ENCODE results near the gene ASB10. TPM values are rescaled to one million over a fixed set of nuclear protein-coding genes. Genes with fewer than 3 reads are reported as not detected.

ASB10 gene
- total and polyA plus RNA-seq, 2 of the 13 experiments (the other 11 are each of a cell fraction or from before 2014, with no cell fraction given), result not detected

DNA sequence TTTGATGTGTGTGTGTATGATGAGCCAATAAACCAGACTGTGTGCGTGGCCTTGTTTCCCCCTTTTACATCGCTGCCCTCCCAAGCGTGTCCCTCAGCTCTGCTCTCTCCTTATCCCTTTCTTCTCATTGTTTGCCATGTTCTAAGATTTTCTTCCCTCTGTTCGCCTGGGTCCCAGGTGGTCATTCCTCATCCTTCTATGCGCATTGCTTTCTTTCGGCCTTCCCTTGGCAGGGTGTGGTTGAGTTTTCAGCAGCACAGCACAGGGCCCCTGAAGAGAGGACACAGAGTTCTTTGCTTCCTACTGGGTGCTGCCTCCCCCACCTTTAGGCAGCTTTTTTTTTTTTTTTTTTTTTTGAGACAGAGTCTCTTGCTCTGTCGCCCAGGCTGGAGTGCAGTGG lies 42.7 kb downstream of the ASB10 start (continued):
- TF ChIP-seq, protein P1, sequence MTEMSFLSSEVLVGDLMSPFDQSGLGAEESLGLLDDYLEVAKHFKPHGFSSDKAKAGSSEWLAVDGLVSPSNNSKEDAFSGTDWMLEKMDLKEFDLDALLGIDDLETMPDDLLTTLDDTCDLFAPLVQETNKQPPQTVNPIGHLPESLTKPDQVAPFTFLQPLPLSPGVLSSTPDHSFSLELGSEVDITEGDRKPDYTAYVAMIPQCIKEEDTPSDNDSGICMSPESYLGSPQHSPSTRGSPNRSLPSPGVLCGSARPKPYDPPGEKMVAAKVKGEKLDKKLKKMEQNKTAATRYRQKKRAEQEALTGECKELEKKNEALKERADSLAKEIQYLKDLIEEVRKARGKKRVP (CRISPR knock-in tag; IDR thresholded peaks at IDR 0.05), result no peak
- TF ChIP-seq, protein P2, sequence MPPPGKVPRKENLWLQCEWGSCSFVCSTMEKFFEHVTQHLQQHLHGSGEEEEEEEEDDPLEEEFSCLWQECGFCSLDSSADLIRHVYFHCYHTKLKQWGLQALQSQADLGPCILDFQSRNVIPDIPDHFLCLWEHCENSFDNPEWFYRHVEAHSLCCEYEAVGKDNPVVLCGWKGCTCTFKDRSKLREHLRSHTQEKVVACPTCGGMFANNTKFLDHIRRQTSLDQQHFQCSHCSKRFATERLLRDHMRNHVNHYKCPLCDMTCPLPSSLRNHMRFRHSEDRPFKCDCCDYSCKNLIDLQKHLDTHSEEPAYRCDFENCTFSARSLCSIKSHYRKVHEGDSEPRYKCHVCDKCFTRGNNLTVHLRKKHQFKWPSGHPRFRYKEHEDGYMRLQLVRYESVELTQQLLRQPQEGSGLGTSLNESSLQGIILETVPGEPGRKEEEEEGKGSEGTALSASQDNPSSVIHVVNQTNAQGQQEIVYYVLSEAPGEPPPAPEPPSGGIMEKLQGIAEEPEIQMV (CRISPR knock-in tag; IDR thresholded peaks at IDR 0.05; ENCODE audit: low read depth), result no peak
- TF ChIP-seq ZZZ3 (CRISPR knock-in tag; IDR thresholded peaks at IDR 0.05; ENCODE audit: borderline replicate concordance), result no peak
- TF ChIP-seq RXRA (CRISPR knock-in tag; IDR thresholded peaks at IDR 0.05), result no peak
- no peak for TF ChIP-seq ZMAT3 (CRISPR knock-in tag; conservative IDR thresholded peaks at IDR 0.05)
- no peak for TF ChIP-seq ZFY (CRISPR knock-in tag; IDR thresholded peaks at IDR 0.05)
- TF ChIP-seq, protein P3, sequence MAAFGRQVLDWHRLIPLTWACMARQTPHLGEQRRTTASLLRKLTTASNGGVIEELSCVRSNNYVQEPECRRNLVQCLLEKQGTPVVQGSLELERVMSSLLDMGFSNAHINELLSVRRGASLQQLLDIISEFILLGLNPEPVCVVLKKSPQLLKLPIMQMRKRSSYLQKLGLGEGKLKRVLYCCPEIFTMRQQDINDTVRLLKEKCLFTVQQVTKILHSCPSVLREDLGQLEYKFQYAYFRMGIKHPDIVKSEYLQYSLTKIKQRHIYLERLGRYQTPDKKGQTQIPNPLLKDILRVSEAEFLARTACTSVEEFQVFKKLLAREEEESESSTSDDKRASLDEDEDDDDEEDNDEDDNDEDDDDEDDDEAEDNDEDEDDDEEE (CRISPR knock-in tag; IDR thresholded peaks at IDR 0.05), result no peak

DNA sequence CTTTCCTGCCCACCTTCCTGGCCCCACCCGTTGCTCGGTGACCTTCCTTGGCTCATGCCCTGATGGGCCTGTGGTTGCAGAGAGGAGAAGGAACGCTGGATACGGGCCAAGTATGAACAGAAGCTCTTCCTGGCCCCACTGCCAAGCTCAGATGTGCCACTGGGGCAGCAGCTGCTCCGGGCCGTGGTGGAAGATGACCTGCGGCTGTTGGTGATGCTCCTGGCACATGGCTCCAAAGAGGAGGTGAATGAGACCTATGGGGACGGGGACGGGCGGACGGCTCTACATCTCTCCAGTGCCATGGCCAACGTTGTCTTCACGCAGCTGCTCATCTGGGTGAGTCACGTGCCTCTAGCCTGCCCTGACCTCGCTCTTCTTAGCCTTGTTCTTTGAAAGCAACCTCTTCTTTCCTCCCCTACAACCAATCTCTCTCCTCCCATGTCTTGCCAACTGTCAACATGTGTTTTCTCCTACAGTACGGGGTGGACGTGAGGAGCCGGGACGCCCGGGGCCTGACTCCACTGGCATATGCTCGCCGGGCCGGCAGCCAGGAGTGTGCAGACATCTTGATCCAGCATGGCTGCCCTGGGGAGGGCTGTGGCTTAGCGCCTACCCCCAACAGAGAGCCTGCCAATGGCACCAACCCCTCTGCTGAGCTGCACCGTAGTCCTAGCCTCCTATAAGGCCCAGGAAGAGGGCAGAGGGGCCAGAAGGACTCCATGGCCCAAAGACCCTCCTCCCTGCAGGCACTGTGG lies 43.6 kb downstream of the ASB10 start:
- ChIA-PET CTCF (ENCODE audit: low intra/inter-chr PET ratio, low total read pairs) (no interaction called here), POLR2A (no interaction called here)
- BruUV-seq (replicated peaks), result no TSS peak
- Histone ChIP-seq H3K27ac (ENCODE audit: extremely low read length, insufficient read depth, low read length) (no peak overlapping the region), H3K9me3 (ENCODE audit: low read length) (no peaks in the 10 kb centered on the region), H3K36me3 (replicated peaks in 1 of 2; ENCODE audit: control insufficient read depth in 1 of 2, insufficient read depth in 2 of 2, low read length in 2 of 2) (peaks cover 15 to 31% of the 10 kb centered on the region in 2 experiments), H3K9ac (ENCODE audit: insufficient read depth, low read depth, low read length) (no peak overlapping the region), H2AFZ (ENCODE audit: low read length) (no peak overlapping the region), H3K27me3 (ENCODE audit: control insufficient read depth in 1 of 2, insufficient read depth in 2 of 2, low read length in 2 of 2) (peaks cover 0 to 2% of the 10 kb centered on the region in 2 experiments; a peak in 1 of 5 replicates), H3K79me2 (ENCODE audit: insufficient read depth, low read length) (no peaks in the 10 kb centered on the region), H3K4me1 (ENCODE audit: insufficient read depth, low read length) (no peaks in the 10 kb centered on the region), H3K4me3 (replicated peaks in 1 of 3; ENCODE audit: insufficient read depth in 1 of 3, low read depth in 2 of 3, low read length in 3 of 3) (no peak overlapping the region), H4K20me1 (ENCODE audit: insufficient read depth, low read length) (no peaks in the 10 kb centered on the region), H3K4me2 (ENCODE audit: low read depth, low read length) (no peak overlapping the region)
- in situ Hi-C loops (cut with HindIII; ENCODE audit: extremely low pct_ligation_motif_present, low pct_unique_long_range_greater_than_20kb), result no loop called here
- DNase-seq (ENCODE audit: low spot score) (no peak), FAIRE-seq (no peak), ATAC-seq (no peak)
- intact Hi-C loops (cut with micrococcal nuclease; ENCODE audit: unreplicated experiment), result no loop called here
- no peak for TF ChIP-seq ZBTB20 (CRISPR knock-in tag; IDR thresholded peaks at IDR 0.05; ENCODE audit: borderline replicate concordance, low read depth)
- 97% methylated on average over 25 of the region's 25 CpGs for WGBS (ENCODE audit: low lambda C conversion rate)
